ENCODE data around the gene MPO. TPM values are rescaled to one million over a fixed set of nuclear protein-coding genes. Genes with fewer than 3 reads are reported as not detected.

Gene MPO
- total RNA-seq, 6 experiments from 2014 or later, result 0.26 to 4.2 (median 1.9) TPM; not detected in 2

GRCh38 chr17:58272367-58273280 is 8.1 kb downstream of the MPO start:
- H3K36me3 ChIP-seq, result no peaks in the 10 kb centered on the region
- no peak for TF ChIP-seq POLR2A (IDR thresholded peaks at IDR 0.05)
- TF ChIP-seq CTCF (IDR thresholded peaks at IDR 0.05), result no peak
- WGBS (ENCODE audit: insufficient coverage, low coverage, low lambda C conversion rate, missing lambda C conversion rate), result 59% methylated on average over 6 of the region's 12 CpGs
- H3K27me3 ChIP-seq, result no peaks in the 10 kb centered on the region
- intact Hi-C loops (cut with DNase I), result no loop called here
- no peak overlapping the region for H3K27ac ChIP-seq
- ATAC-seq (no peak), DNase-seq (no peak)
- H3K9me3 ChIP-seq, result no peaks in the 10 kb centered on the region
- H3K4me1 ChIP-seq, result no peaks in the 10 kb centered on the region
- no peak overlapping the region for H3K4me3 ChIP-seq

GRCh38 chr17:58271216-58271931 is 9.4 kb downstream of the MPO start:
- H3K36me3 ChIP-seq, result no peaks in the 10 kb centered on the region

GRCh38 chr17:58270476-58271215 is 10.1 kb downstream of the MPO start:
- H3K27ac ChIP-seq, result no peak overlapping the region
- ATAC-seq (no peak), DNase-seq (no peak)
- H3K9me3 ChIP-seq, result no peaks in the 10 kb centered on the region
- intact Hi-C loops (cut with DNase I), result no loop called here
- H3K4me3 ChIP-seq, result no peak overlapping the region
- H3K4me1 ChIP-seq, result no peaks in the 10 kb centered on the region
- H3K27me3 ChIP-seq, result no peaks in the 10 kb centered on the region
- 77% methylated on average over 5 of the region's 15 CpGs for WGBS (ENCODE audit: insufficient coverage, low coverage, low lambda C conversion rate, missing lambda C conversion rate)
- no peaks in the 10 kb centered on the region for H3K36me3 ChIP-seq
- TF ChIP-seq CTCF (IDR thresholded peaks at IDR 0.05) (no peak), POLR2A (IDR thresholded peaks at IDR 0.05) (no peak)

More at GRCh38 chr17:58271216-58271931, 9.4 kb downstream of the MPO start:
- H3K4me3 ChIP-seq, result no peak overlapping the region
- H3K4me1 ChIP-seq, result no peaks in the 10 kb centered on the region
- intact Hi-C loops (cut with DNase I), result no loop called here
- WGBS (ENCODE audit: insufficient coverage, low coverage, low lambda C conversion rate, missing lambda C conversion rate), result 78% methylated on average over 5 of the region's 21 CpGs
- no peaks in the 10 kb centered on the region for H3K27me3 ChIP-seq
- no peak overlapping the region for H3K27ac ChIP-seq
- H3K9me3 ChIP-seq, result no peaks in the 10 kb centered on the region
- ATAC-seq, result no peak
- TF ChIP-seq POLR2A (IDR thresholded peaks at IDR 0.05), result no peak
- no peak for TF ChIP-seq CTCF (IDR thresholded peaks at IDR 0.05)
- no peak for DNase-seq

- ATAC-seq (no peak), DNase-seq (no peak)
- H3K36me3 ChIP-seq, result no peaks in the 10 kb centered on the region
- TF ChIP-seq POLR2A (IDR thresholded peaks at IDR 0.05), result no peak
- TF ChIP-seq CTCF (IDR thresholded peaks at IDR 0.05), result no peak
- 74% methylated on average over 4 of the region's 9 CpGs for WGBS (ENCODE audit: insufficient coverage, low coverage, low lambda C conversion rate, missing lambda C conversion rate)
- H3K9me3 ChIP-seq, result no peaks in the 10 kb centered on the region
- intact Hi-C loops (cut with DNase I), result no loop called here
- H3K4me1 ChIP-seq, result no peaks in the 10 kb centered on the region
- no peak overlapping the region for H3K27ac ChIP-seq
- H3K4me3 ChIP-seq, result no peak overlapping the region
- no peaks in the 10 kb centered on the region for H3K27me3 ChIP-seq
Observed at GRCh38 chr17:58269557-58270291, 11.0 kb downstream of the MPO start.
